Breast epithelium (tissue), 4 donors: ENCODE results near the gene SNX24. TPM values are rescaled to one million over a fixed set of nuclear protein-coding genes. Genes with fewer than 3 reads are reported as not detected.

Experiments used
- DNase-seq, 2 donors: peaks; one replicate each; pipeline ENCODE4 v3.0.0-alpha.2; 2019; ENCODE audit warnings: low spot score in 2 of 2
- H3K27ac ChIP-seq, 2 donors: fragments of 200-600 bp; sonication (generic) in 1 of 2; one replicate each; pipeline ENCODE4 v1.5.1; 2016 to 2019; ENCODE audit warnings: mild to moderate bottlenecking in 1 of 2
- H3K27me3 ChIP-seq, 2 donors: fragments of 200-600 bp; sonication (generic) in 1 of 2; one replicate each; pipeline versions ENCODE4 v1.5.1 to v1.6.0; 2017 to 2019; ENCODE audit warnings: control low read depth in 1 of 2, mild to moderate bottlenecking in 1 of 2
- H3K36me3 ChIP-seq: fragments of 200-600 bp; one replicate; pipeline ENCODE4 v1.5.1; 2019
- H3K4me1 ChIP-seq, 2 donors: fragments of 200-600 bp; sonication (generic); one replicate each; pipeline ENCODE4 v1.5.1; 2016 to 2019; ENCODE audit warnings: control low read depth in 1 of 2
- H3K4me3 ChIP-seq, 3 donors: fragments of 200-600 bp; sonication (generic); 1 replicate in 2 of 3; 2 replicates in 1 of 3; pipeline ENCODE4 v1.5.1; 2016 to 2019; ENCODE audit warnings: mild to moderate bottlenecking in 3 of 3, moderate library complexity in 2 of 3
- H3K9me3 ChIP-seq, 2 donors: fragments of 200-600 bp; sonication (generic) in 1 of 2; one replicate each; pipeline ENCODE4 v1.5.1; 2016 to 2019; ENCODE audit warnings: control low read depth in 1 of 2
- CTCF ChIP-seq, 3 donors: fragments of 450-650 bp; IDR thresholded peaks; one replicate each; pipeline ENCODE4 v1.5.1; 2016 to 2017; ENCODE audit warnings: antibody characterized with exemption in 3 of 3, mild to moderate bottlenecking in 3 of 3, moderate library complexity in 3 of 3
- POLR2A ChIP-seq: fragments of 450-650 bp; IDR thresholded peaks from one replicate; pipeline ENCODE4 v1.6.1; 2016; ENCODE audit warnings: antibody characterized with exemption, mild to moderate bottlenecking, moderate library complexity
- POLR2AphosphoS5 ChIP-seq, 3 donors: sonication (generic); formaldehyde crosslinking; IDR thresholded peaks; one replicate each; pipeline ENCODE4 v1.6.1; 2017; ENCODE audit warnings: antibody characterized with exemption in 3 of 3
- intact Hi-C: fragments of 100-400 bp; cut with DNase I; formaldehyde crosslinking; loops from one replicate; pipeline ENCODE4 v1.15.1; 2023; ENCODE audit warnings: low total_unique reads
- total RNA-seq, 3 donors: library from RNA; depleted of rRNA; stranded (reverse); fragments of >200 nt; gene quantifications; one replicate each; pipeline ENCODE4 v1.1.0, GENCODE V29; 2016

The SNX24 gene
- total RNA-seq, 3 donors from 2014 or later: 13.1 to 18.4 (median 15.4) TPM

GRCh38 chr5:122885045-122885517, 39.7 kb downstream of the SNX24 start:
- intact Hi-C loops: no loop called here
- no peak overlapping the region for H3K4me3 ChIP-seq
- no peak for TF ChIP-seq CTCF (IDR thresholded peaks at IDR 0.05)
- TF ChIP-seq POLR2AphosphoS5 (IDR thresholded peaks at IDR 0.05): no peak
- no peak for TF ChIP-seq POLR2A
- DNase-seq: no peak
- no peak overlapping the region for H3K27ac ChIP-seq
- no peaks in the 10 kb centered on the region for H3K27me3 ChIP-seq
- H3K9me3 ChIP-seq: no peaks in the 10 kb centered on the region
- no peaks in the 10 kb centered on the region for H3K4me1 ChIP-seq
- H3K36me3 ChIP-seq: no peaks in the 10 kb centered on the region

GRCh38 chr5:122885891-122886290, 40.5 kb downstream of the SNX24 start:
- intact Hi-C loops: no loop called here
- H3K4me1 ChIP-seq: no peaks in the 10 kb centered on the region
- DNase-seq: no peak
- no peak overlapping the region for H3K4me3 ChIP-seq
- no peaks in the 10 kb centered on the region for H3K9me3 ChIP-seq
- no peaks in the 10 kb centered on the region for H3K36me3 ChIP-seq
- H3K27ac ChIP-seq: no peak overlapping the region
- no peaks in the 10 kb centered on the region for H3K27me3 ChIP-seq
- TF ChIP-seq POLR2AphosphoS5 (IDR thresholded peaks at IDR 0.05) (no peak), POLR2A (no peak), CTCF (IDR thresholded peaks at IDR 0.05) (no peak)

- intact Hi-C loops: no loop called here
- TF ChIP-seq POLR2AphosphoS5 (IDR thresholded peaks at IDR 0.05) (no peak), POLR2A (no peak), CTCF (IDR thresholded peaks at IDR 0.05) (no peak)
Observed at GRCh38 chr5:122895141-122895540, 49.7 kb downstream of the SNX24 start.

GRCh38 chr5:122896598-122897282, 51.3 kb downstream of the SNX24 start:
- TF ChIP-seq POLR2A (no peak), CTCF (IDR thresholded peaks at IDR 0.05) (peak in 2 of 3 donors; percentile 22 to 26)
- Histone ChIP-seq H3K27ac (no peak overlapping the region), H3K9me3 (no peaks in the 10 kb centered on the region), H3K4me3 (no peak overlapping the region), H3K4me1 (no peaks in the 10 kb centered on the region), H3K27me3 (no peaks in the 10 kb centered on the region), H3K36me3 (no peaks in the 10 kb centered on the region)
- no peak for DNase-seq
- intact Hi-C loops: no loop called here

More at GRCh38 chr5:122895141-122895540, 49.7 kb downstream of the SNX24 start:
- no peak for DNase-seq
- Histone ChIP-seq H3K9me3 (no peaks in the 10 kb centered on the region), H3K4me1 (no peaks in the 10 kb centered on the region), H3K27ac (no peak overlapping the region), H3K36me3 (no peaks in the 10 kb centered on the region), H3K4me3 (no peak overlapping the region), H3K27me3 (no peaks in the 10 kb centered on the region)

GRCh38 chr5:122897283-122897602, 51.8 kb downstream of the SNX24 start:
- Histone ChIP-seq H3K9me3 (no peaks in the 10 kb centered on the region), H3K27me3 (no peaks in the 10 kb centered on the region), H3K27ac (no peak overlapping the region), H3K4me1 (no peaks in the 10 kb centered on the region), H3K36me3 (no peaks in the 10 kb centered on the region), H3K4me3 (no peak overlapping the region)
- intact Hi-C loops: no loop called here
- no peak for DNase-seq
- TF ChIP-seq POLR2AphosphoS5 (IDR thresholded peaks at IDR 0.05): no peak
- no peak for TF ChIP-seq CTCF (IDR thresholded peaks at IDR 0.05)
- TF ChIP-seq POLR2A: no peak
